Measurements from ENCODE around the gene GCLC. TPM values are rescaled to one million over a fixed set of nuclear protein-coding genes. Genes with fewer than 3 reads are reported as not detected.

Gene GCLC
- total and polyA plus RNA-seq, 3 experiments from 2014 or later: 18.5 to 37.1 (median 33.3) TPM

DNA sequence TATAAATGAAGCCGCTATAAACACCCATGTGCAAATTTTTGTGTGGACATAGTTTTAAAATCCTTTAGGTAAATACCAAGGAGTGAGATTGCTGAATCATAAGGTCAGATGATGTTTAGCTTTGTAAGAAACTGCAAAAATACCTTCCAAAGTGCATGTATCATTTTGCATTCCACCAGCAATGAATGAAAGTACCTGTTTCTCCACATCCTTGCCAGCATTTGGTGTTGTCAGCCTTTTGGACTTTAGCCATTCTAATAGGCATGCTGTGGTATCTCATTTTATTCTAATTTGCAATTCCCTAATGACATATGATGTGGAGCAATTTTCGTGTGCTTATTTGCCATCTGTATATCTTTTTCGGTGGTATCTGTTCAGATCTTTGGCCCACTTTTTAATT lies 93.7 kb downstream of the GCLC start:
- H3K36me3 ChIP-seq (ENCODE audit: insufficient read depth, low read length): no peaks in the 10 kb centered on the region
- CTCF ChIA-PET: no interaction called here
- Mint-ChIP-seq H3K36me3 (peaks cover 0 to 12% (median 2%) of the 10 kb centered on the region in 3 donors), H3K4me1 (no peaks in the 10 kb centered on the region), H3K4me3 (no peak overlapping the region), H3K9me3 (peaks cover 0 to 11% (median 5%) of the 10 kb centered on the region in 5 donors), H3K27ac (no peak overlapping the region), H3K27me3 (peaks cover 0 to 4% of the 10 kb centered on the region in 2 donors)
- DNase-seq: no peak
- no peak overlapping the region for H3K27ac ChIP-seq (ENCODE audit: low read depth, low read length)
- no peak overlapping the region for H3K4me3 ChIP-seq (ENCODE audit: low read length)
- H3K9me3 ChIP-seq (ENCODE audit: low read length): no peaks in the 10 kb centered on the region
- no peaks in the 10 kb centered on the region for H3K27me3 ChIP-seq (ENCODE audit: insufficient read depth, low read length, poor library complexity, severe bottlenecking)
- POLR2A ChIA-PET: no interaction called here
- no peaks in the 10 kb centered on the region for H3K4me1 ChIP-seq (ENCODE audit: insufficient read depth, low read length)

DNA sequence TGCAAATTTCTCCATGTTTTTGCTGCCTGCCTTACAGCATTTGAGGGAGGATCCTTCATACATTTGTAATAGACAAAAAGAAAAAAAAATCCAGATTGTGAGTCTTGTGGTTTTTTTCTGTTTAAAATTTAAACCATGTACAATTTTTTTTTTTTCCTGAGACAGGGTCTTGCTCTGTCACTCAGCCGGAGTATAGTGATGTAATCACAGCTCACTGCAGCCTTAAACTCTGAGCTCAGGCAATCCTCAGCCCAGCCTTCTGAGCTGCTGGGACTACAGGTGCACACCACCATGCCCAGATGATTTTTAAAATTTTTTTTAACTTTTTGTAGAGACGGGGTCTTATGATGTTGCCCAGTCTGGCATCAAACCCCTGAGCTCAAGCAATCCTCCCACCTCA lies 97.0 kb downstream of the GCLC start:
- Mint-ChIP-seq H3K27ac (peak overlapping the region in 1 of 8 donors; percentile 30), H3K36me3 (peaks cover 0 to 4% (median 2%) of the 10 kb centered on the region in 3 donors)

More for the DNA sequence above, 97.0 kb downstream of the GCLC start:
- Mint-ChIP-seq H3K4me3 (no peak overlapping the region), H3K4me1 (no peaks in the 10 kb centered on the region), H3K9me3 (peaks cover 0 to 6% (median 5%) of the 10 kb centered on the region in 5 donors), H3K27me3 (peaks cover 4 to 19% of the 10 kb centered on the region in 2 donors)
- no peaks in the 10 kb centered on the region for H3K27me3 ChIP-seq (ENCODE audit: insufficient read depth, low read length, poor library complexity, severe bottlenecking)
- CTCF ChIA-PET: interaction anchor here (1.3 to 1.4 kb wide), 2 partner anchors 8 to 37 kb away, joined by 4 to 5 read pairs; no protein-coding TSS in a partner anchor
- POLR2A ChIA-PET: no interaction called here
- DNase-seq: no peak
- H3K27ac ChIP-seq (ENCODE audit: low read depth, low read length): no peak overlapping the region
- no peaks in the 10 kb centered on the region for H3K4me1 ChIP-seq (ENCODE audit: insufficient read depth, low read length)
- H3K9me3 ChIP-seq (ENCODE audit: low read length): no peaks in the 10 kb centered on the region
- no peak overlapping the region for H3K4me3 ChIP-seq (ENCODE audit: low read length)
- H3K36me3 ChIP-seq (ENCODE audit: insufficient read depth, low read length): no peaks in the 10 kb centered on the region

Other genes starting within 250 kb of the GCLC start
- gene ELOVL5, start 196.2 kb downstream of the GCLC start, total RNA-seq: 100 to 1,000 TPM; 117 to 124 TPM
- 96.9 TPM for gene ELOVL5, start 196.2 kb downstream of the GCLC start, polyA plus RNA-seq
- gene KLHL31, start 120.7 kb upstream of the GCLC start, total RNA-seq: under 1 TPM; 0.16 to 0.26 TPM
- gene KLHL31, start 120.7 kb upstream of the GCLC start, polyA plus RNA-seq: not detected
- 1 to 10 TPM; 2.4 to 2.5 TPM for gene LRRC1, start 249.9 kb upstream of the GCLC start, total RNA-seq
- 1.6 TPM for gene LRRC1, start 249.9 kb upstream of the GCLC start, polyA plus RNA-seq